HepG2 (cell line): Measurements from ENCODE around the gene GRM8. TPM values are rescaled to one million over a fixed set of nuclear protein-coding genes. Genes with fewer than 3 reads are reported as not detected.

Experiments used
- ATAC-seq: fragments of 200-7000 bp; cut with Tn5 transposase; 3 replicates; pipeline ENCODE4 v1.9.1; 2020; ENCODE audit warnings: mild to moderate bottlenecking, moderate library complexity
- BruUV-seq: library from RNA; stranded (reverse); fragments of 400-500 nt; replicated peaks from 2 replicates; lab custom pipeline; 2021; lab: Mats Ljungman, UMichigan
- CTCF ChIA-PET: fragments of 300-600 bp; formaldehyde crosslinking; extraction: SDS; loops from one replicate; lab custom pipeline; 2021; ENCODE audit warnings: low total read pairs, inconsistent platforms, low intra/inter-chr PET ratio; lab: Yijun Ruan, JAX
- POLR2A ChIA-PET: fragments of 350-600 bp; sonication (Branson Sonifier 250); formaldehyde crosslinking; loops from one replicate; lab custom pipeline; 2020; ENCODE audit warnings: antibody characterized with exemption, inconsistent platforms; lab: Yijun Ruan, JAX
- DNase-seq: peaks from one replicate; pipeline ENCODE4 v3.0.0-alpha.2; 2015; ENCODE audit warnings: low spot score
- FAIRE-seq: peaks from 3 replicates; lab custom pipeline; 2011; peaks lifted over from hg19 to GRCh38; lab: Jason Lieb, UNC
- H2AFZ ChIP-seq: one replicate; pipeline ENCODE4 v1.6.1; 2011; ENCODE audit warnings: low read length, inconsistent platforms
- H3K27ac ChIP-seq: fragments of 300-600 bp; 3 replicates; pipeline ENCODE4 v1.8.0; 2011; ENCODE audit warnings: mixed run types, mild to moderate bottlenecking, mixed read lengths, low read length, inconsistent platforms; ENCODE audit not compliant: insufficient read depth; ENCODE audit errors: extremely low read length
- H3K27me3 ChIP-seq, 2 experiments: fragments of 200-600 bp in 1 of 2; 2 replicates in 1 of 2; 3 replicates in 1 of 2; pipeline versions ENCODE4 v1.6.0 to v1.8.0; 2011; ENCODE audit warnings: low read length in 2 of 2, mild to moderate bottlenecking in 2 of 2, moderate library complexity in 2 of 2, inconsistent platforms in 1 of 2; ENCODE audit not compliant: insufficient read depth in 2 of 2, control insufficient read depth in 1 of 2
- H3K36me3 ChIP-seq, 2 experiments: fragments of 200-600 bp in 1 of 2; replicated peaks in 1 of 2; 2 replicates in 1 of 2; 3 replicates in 1 of 2; pipeline versions ENCODE4 v1.5.1 to v1.8.0; 2011; ENCODE audit warnings: low read length in 2 of 2, inconsistent platforms in 1 of 2; ENCODE audit not compliant: insufficient read depth in 2 of 2, control insufficient read depth in 1 of 2
- H3K4me1 ChIP-seq: 2 replicates; pipeline ENCODE4 v1.5.1; 2012; ENCODE audit warnings: low read length, inconsistent platforms; ENCODE audit not compliant: insufficient read depth
- H3K4me2 ChIP-seq: 2 replicates; pipeline ENCODE4 v1.6.0; 2011; ENCODE audit warnings: low read depth, low read length, inconsistent platforms
- H3K4me3 ChIP-seq, 3 experiments: fragments of 200-600 bp in 1 of 3; sonication (generic), shearing (Covaris generic) in 1 of 3; replicated peaks in 1 of 3; 2 replicates each; pipeline ENCODE4 v1.5.1; 2011 to 2016; ENCODE audit warnings: low read length in 3 of 3, inconsistent platforms in 2 of 3, low read depth in 2 of 3, mild to moderate bottlenecking in 2 of 3, control low read depth in 1 of 3, mixed read lengths in 1 of 3; ENCODE audit not compliant: insufficient read depth in 1 of 3
- H3K79me2 ChIP-seq: one replicate; pipeline ENCODE4 v1.6.1; 2011; ENCODE audit warnings: low read length, inconsistent platforms; ENCODE audit not compliant: insufficient read depth
- H3K9ac ChIP-seq: 2 replicates; pipeline ENCODE4 v1.6.0; 2011; ENCODE audit warnings: mild to moderate bottlenecking, low read depth, low read length, inconsistent platforms; ENCODE audit not compliant: insufficient read depth
- H3K9me3 ChIP-seq: 2 replicates; pipeline ENCODE4 v1.5.1; 2012; ENCODE audit warnings: mild to moderate bottlenecking, low read length
- H4K20me1 ChIP-seq: 2 replicates; pipeline ENCODE4 v1.6.0; 2011; ENCODE audit warnings: inconsistent platforms, mild to moderate bottlenecking, low read length, moderate library complexity; ENCODE audit not compliant: insufficient read depth
- DR1 ChIP-seq: sonication (generic); formaldehyde crosslinking; IDR thresholded peaks from 2 replicates; pipeline ENCODE4 v1.8.0; 2021; ENCODE audit warnings: mild to moderate bottlenecking, missing genetic modification reagents, inconsistent platforms
- FOXJ3 ChIP-seq: sonication (generic); formaldehyde crosslinking; IDR thresholded peaks from 2 replicates; pipeline ENCODE4 v1.4.0; 2020; ENCODE audit warnings: missing genetic modification reagents, mild to moderate bottlenecking, borderline replicate concordance
- NFKB2 ChIP-seq: sonication (generic); formaldehyde crosslinking; IDR thresholded peaks from 2 replicates; pipeline ENCODE4 v1.4.0; 2020; ENCODE audit warnings: missing genetic modification reagents, borderline replicate concordance
- NR2C2 ChIP-seq: sonication (generic); formaldehyde crosslinking; IDR thresholded peaks from 2 replicates; pipeline ENCODE4 v1.4.0; 2020; ENCODE audit warnings: missing genetic modification reagents, mild to moderate bottlenecking, moderate library complexity, borderline replicate concordance
- SMC3 ChIP-seq: IDR thresholded peaks from 2 replicates; pipeline ENCODE4 v1.6.1; 2011; ENCODE audit warnings: low read length, improper control_type of control experiment
- TP53 ChIP-seq: sonication (generic); formaldehyde crosslinking; conservative IDR thresholded peaks from 2 replicates; pipeline ENCODE4 v1.4.0; 2020; ENCODE audit warnings: missing genetic modification reagents
- ZFP36 ChIP-seq: fragments of 150-350 bp; IDR thresholded peaks from 2 replicates; pipeline ENCODE4 v1.6.1; 2018; ENCODE audit warnings: borderline replicate concordance, low read length, low read depth; ENCODE audit not compliant: partially characterized antibody
- ZFP90 ChIP-seq: sonication (generic); formaldehyde crosslinking; IDR thresholded peaks from 2 replicates; pipeline ENCODE4 v1.8.0; 2022; ENCODE audit warnings: missing genetic modification reagents, mild to moderate bottlenecking, inconsistent platforms, borderline replicate concordance
- ZFYVE20 ChIP-seq: sonication (generic); formaldehyde crosslinking; IDR thresholded peaks from 2 replicates; pipeline ENCODE4 v1.8.0; 2023; ENCODE audit warnings: low read depth, mild to moderate bottlenecking, moderate library complexity, missing genetic modification reagents, borderline replicate concordance
- ZMAT3 ChIP-seq: sonication (generic); formaldehyde crosslinking; conservative IDR thresholded peaks from 2 replicates; pipeline ENCODE4 v1.7.0; 2021; ENCODE audit warnings: missing genetic modification reagents
- ZNF382 ChIP-seq: sonication (generic); formaldehyde crosslinking; IDR thresholded peaks from 2 replicates; pipeline ENCODE4 v1.5.0; 2020; ENCODE audit warnings: missing genetic modification reagents, mild to moderate bottlenecking, borderline replicate concordance
- ZNF652 ChIP-seq: IDR thresholded peaks from 2 replicates; pipeline ENCODE4 v1.6.1; 2016; ENCODE audit warnings: low read depth, borderline replicate concordance
- ZNF776 ChIP-seq: sonication (generic); formaldehyde crosslinking; IDR thresholded peaks from 2 replicates; pipeline ENCODE4 v1.4.0; 2020; ENCODE audit warnings: mild to moderate bottlenecking, missing genetic modification reagents
- WGBS: methylation state at CpG from one replicate; pipeline ENCODE4 v1.1.6; 2017; ENCODE audit warnings: low lambda C conversion rate; 5-methylcytosine and 5-hydroxymethylcytosine counted together
- in situ Hi-C: cut with HindIII; loops from 2 replicates; pipeline ENCODE4 v1.10.0; 2017; ENCODE audit warnings: low pct_unique_long_range_greater_than_20kb; ENCODE audit not compliant: extremely low pct_ligation_motif_present
- intact Hi-C: fragments of 100-400 bp; cut with micrococcal nuclease; formaldehyde crosslinking; loops from one replicate; pipeline ENCODE4 v1.10.0; 2022; ENCODE audit not compliant: unreplicated experiment
- polyA plus RNA-seq, 8 experiments: library from polyadenylated mRNA; depleted of rRNA in 3 of 8; stranded (reverse) in 7 of 8; unstranded in 1 of 8; fragments of >200 nt; fragmentation: Illumina TruSeq in 4 of 8; extraction: Trizol in 4 of 8; gene quantifications; 2 replicates each; pipeline versions ENCODE4 v1.2.1 to v1.2.3, GENCODE V29; 2011 to 2016; ENCODE audit warnings: low read depth in 4 of 8, missing spikeins in 1 of 8, mixed read lengths in 1 of 8; ENCODE audit not compliant: insufficient read depth in 1 of 8
- total RNA-seq, 5 experiments: library from RNA; depleted of rRNA; stranded (reverse); fragments of >200 nt; fragmentation: Illumina TruSeq; extraction: Trizol; gene quantifications; 2 replicates each; pipeline ENCODE4 v1.2.3, GENCODE V29; 2016; ENCODE audit warnings: low read depth in 1 of 5
- TF ChIP-seq, protein P1 (sequence below): sonication (generic); formaldehyde crosslinking; IDR thresholded peaks from 2 replicates; pipeline ENCODE4 v1.5.0; 2020; ENCODE audit warnings: missing genetic modification reagents, mild to moderate bottlenecking, borderline replicate concordance
- TF ChIP-seq, protein P2 (sequence below): sonication (generic); formaldehyde crosslinking; IDR thresholded peaks from 2 replicates; pipeline ENCODE4 v1.5.0; 2020; ENCODE audit warnings: mild to moderate bottlenecking, missing genetic modification reagents, borderline replicate concordance

Gene GRM8
- total and polyA plus RNA-seq, 2 of the 13 experiments (the other 11 are each of a cell fraction or from before 2014, with no cell fraction given), result not detected

DNA sequence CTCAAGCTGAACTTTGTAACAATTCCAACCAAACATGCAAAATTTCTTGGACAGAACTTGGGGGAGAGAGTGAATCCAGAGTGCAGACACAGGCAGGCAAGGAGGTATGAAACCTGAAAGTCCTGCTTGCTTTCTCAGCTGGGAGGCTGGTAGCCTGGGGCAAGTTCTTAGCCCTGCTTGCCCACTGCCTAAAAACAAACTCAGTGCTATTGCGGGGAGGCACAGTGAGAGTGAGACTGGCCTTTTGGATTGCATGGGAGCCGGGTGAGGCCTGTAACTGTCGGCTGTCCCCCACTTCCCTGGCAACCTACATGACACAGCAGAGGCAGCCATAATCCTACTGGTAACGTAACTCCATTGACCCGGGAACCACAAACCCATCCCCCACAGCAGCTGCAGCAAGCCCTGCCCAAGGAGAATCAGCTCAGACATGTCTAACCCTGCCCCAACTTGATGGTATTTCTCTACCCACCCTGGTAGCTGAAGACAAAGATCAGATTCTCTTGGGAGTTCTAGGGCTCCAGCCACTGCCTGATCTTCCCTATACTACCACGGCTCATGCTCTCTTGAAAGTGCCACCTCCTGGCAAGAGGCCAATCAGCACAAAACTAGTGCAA, 663.6 kb downstream of the GRM8 start:
- ATAC-seq (no peak), FAIRE-seq (no peak), DNase-seq (no peak)
- H2AFZ ChIP-seq, result no peak overlapping the region
- H3K9me3 ChIP-seq, result peaks cover 68% of the 10 kb centered on the region
- intact Hi-C loops, result no loop called here
- H3K4me3 ChIP-seq, result no peak overlapping the region
- no peak overlapping the region for H3K27ac ChIP-seq
- H3K79me2 ChIP-seq, result no peaks in the 10 kb centered on the region
- no peaks in the 10 kb centered on the region for H3K27me3 ChIP-seq
- ChIA-PET POLR2A (no interaction called here), CTCF (no interaction called here)
- no peak overlapping the region for H3K9ac ChIP-seq
- no TSS peak for BruUV-seq
- H3K36me3 ChIP-seq, result no peaks in the 10 kb centered on the region
- no peak overlapping the region for H3K4me2 ChIP-seq
- in situ Hi-C loops, result no loop called here
- H3K4me1 ChIP-seq, result no peaks in the 10 kb centered on the region
- WGBS, result 0% methylated on average over 1 of the region's 6 CpGs
- no peaks in the 10 kb centered on the region for H4K20me1 ChIP-seq
- TF ChIP-seq ZNF382 (CRISPR knock-in tag) (no peak), ZMAT3 (CRISPR knock-in tag) (no peak), NR2C2 (no peak), ZFP90 (CRISPR knock-in tag) (no peak), DR1 (CRISPR knock-in tag) (no peak), NFKB2 (CRISPR knock-in tag) (no peak), ZNF652 (CRISPR knock-in tag) (no peak), TP53 (no peak), ZFP36 (no peak), ZFYVE20 (CRISPR knock-in tag) (no peak), FOXJ3 (CRISPR knock-in tag) (no peak), ZNF776 (no peak), SMC3 (no peak)
- TF ChIP-seq, protein P1, sequence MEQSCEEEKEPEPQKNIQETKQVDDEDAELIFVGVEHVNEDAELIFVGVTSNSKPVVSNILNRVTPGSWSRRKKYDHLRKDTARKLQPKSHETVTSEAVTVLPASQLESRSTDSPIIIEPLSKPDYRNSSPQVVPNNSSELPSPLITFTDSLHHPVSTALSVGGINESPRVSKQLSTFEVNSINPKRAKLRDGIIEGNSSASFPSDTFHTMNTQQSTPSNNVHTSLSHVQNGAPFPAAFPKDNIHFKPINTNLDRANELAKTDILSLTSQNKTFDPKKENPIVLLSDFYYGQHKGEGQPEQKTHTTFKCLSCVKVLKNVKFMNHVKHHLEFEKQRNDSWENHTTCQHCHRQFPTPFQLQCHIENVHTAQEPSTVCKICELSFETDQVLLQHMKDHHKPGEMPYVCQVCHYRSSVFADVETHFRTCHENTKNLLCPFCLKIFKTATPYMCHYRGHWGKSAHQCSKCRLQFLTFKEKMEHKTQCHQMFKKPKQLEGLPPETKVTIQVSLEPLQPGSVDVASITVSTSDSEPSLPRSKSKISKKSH (CRISPR knock-in tag), result no peak
- TF ChIP-seq, protein P2, sequence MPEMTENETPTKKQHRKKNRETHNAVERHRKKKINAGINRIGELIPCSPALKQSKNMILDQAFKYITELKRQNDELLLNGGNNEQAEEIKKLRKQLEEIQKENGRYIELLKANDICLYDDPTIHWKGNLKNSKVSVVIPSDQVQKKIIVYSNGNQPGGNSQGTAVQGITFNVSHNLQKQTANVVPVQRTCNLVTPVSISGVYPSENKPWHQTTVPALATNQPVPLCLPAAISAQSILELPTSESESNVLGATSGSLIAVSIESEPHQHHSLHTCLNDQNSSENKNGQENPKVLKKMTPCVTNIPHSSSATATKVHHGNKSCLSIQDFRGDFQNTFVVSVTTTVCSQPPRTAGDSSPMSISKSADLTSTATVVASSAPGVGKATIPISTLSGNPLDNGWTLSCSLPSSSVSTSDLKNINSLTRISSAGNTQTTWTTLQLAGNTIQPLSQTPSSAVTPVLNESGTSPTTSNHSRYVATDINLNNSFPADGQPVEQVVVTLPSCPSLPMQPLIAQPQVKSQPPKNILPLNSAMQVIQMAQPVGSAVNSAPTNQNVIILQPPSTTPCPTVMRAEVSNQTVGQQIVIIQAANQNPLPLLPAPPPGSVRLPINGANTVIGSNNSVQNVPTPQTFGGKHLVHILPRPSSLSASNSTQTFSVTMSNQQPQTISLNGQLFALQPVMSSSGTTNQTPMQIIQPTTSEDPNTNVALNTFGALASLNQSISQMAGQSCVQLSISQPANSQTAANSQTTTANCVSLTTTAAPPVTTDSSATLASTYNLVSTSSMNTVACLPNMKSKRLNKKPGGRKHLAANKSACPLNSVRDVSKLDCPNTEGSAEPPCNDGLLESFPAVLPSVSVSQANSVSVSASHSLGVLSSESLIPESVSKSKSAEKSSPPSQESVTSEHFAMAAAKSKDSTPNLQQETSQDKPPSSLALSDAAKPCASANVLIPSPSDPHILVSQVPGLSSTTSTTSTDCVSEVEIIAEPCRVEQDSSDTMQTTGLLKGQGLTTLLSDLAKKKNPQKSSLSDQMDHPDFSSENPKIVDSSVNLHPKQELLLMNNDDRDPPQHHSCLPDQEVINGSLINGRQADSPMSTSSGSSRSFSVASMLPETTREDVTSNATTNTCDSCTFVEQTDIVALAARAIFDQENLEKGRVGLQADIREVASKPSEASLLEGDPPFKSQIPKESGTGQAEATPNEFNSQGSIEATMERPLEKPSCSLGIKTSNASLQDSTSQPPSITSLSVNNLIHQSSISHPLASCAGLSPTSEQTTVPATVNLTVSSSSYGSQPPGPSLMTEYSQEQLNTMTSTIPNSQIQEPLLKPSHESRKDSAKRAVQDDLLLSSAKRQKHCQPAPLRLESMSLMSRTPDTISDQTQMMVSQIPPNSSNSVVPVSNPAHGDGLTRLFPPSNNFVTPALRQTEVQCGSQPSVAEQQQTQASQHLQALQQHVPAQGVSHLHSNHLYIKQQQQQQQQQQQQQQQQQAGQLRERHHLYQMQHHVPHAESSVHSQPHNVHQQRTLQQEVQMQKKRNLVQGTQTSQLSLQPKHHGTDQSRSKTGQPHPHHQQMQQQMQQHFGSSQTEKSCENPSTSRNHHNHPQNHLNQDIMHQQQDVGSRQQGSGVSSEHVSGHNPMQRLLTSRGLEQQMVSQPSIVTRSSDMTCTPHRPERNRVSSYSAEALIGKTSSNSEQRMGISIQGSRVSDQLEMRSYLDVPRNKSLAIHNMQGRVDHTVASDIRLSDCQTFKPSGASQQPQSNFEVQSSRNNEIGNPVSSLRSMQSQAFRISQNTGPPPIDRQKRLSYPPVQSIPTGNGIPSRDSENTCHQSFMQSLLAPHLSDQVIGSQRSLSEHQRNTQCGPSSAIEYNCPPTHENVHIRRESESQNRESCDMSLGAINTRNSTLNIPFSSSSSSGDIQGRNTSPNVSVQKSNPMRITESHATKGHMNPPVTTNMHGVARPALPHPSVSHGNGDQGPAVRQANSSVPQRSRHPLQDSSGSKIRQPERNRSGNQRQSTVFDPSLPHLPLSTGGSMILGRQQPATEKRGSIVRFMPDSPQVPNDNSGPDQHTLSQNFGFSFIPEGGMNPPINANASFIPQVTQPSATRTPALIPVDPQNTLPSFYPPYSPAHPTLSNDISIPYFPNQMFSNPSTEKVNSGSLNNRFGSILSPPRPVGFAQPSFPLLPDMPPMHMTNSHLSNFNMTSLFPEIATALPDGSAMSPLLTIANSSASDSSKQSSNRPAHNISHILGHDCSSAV, result no peak
